ENCODE results near the gene MRAS. TPM values are rescaled to one million over a fixed set of nuclear protein-coding genes. Genes with fewer than 3 reads are reported as not detected.

Gene MRAS
- total RNA-seq, 1 donor from 2014 or later: 5.9 TPM

DNA sequence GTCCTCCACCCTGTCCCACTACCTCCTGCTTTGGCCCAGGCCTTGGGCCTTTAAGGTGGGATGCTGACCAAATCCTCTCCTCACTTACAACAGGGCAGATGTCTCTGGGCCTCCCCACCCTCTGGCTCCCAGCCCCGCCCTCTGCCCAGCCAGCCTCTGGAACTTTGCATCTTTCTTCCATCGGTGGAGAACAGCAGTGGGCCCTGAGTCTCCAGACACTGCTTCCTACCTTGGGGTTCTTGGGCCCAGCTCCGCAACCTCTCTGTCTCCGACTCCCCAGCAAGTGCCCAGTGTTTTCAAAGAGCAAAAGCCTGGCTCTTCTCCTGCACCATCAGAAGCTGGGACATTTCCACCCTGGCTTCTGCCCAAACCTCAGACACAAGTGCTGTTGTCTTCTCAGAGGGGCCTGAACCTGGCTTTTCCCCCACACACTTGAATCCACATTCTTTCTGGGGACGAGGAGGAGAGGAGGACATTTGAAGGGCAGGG is 33.1 kb downstream of the MRAS start:
- Mint-ChIP-seq H3K4me1 (ENCODE audit: unreplicated experiment) (peaks cover 2% of the 10 kb centered on the region), H3K9me3 (ENCODE audit: unreplicated experiment) (no peaks in the 10 kb centered on the region), H3K27ac (ENCODE audit: unreplicated experiment) (no peak overlapping the region), H3K36me3 (ENCODE audit: low read depth, unreplicated experiment) (peaks cover 5% of the 10 kb centered on the region), H3K27me3 (ENCODE audit: unreplicated experiment) (peaks cover 5% of the 10 kb centered on the region), H3K4me3 (ENCODE audit: unreplicated experiment) (no peak overlapping the region)
- DNase-seq (ENCODE audit: low spot score): no peak
- TF ChIP-seq, protein P1, sequence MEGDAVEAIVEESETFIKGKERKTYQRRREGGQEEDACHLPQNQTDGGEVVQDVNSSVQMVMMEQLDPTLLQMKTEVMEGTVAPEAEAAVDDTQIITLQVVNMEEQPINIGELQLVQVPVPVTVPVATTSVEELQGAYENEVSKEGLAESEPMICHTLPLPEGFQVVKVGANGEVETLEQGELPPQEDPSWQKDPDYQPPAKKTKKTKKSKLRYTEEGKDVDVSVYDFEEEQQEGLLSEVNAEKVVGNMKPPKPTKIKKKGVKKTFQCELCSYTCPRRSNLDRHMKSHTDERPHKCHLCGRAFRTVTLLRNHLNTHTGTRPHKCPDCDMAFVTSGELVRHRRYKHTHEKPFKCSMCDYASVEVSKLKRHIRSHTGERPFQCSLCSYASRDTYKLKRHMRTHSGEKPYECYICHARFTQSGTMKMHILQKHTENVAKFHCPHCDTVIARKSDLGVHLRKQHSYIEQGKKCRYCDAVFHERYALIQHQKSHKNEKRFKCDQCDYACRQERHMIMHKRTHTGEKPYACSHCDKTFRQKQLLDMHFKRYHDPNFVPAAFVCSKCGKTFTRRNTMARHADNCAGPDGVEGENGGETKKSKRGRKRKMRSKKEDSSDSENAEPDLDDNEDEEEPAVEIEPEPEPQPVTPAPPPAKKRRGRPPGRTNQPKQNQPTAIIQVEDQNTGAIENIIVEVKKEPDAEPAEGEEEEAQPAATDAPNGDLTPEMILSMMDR (IDR thresholded peaks at IDR 0.05; ENCODE audit: unreplicated experiment): no peak

DNA sequence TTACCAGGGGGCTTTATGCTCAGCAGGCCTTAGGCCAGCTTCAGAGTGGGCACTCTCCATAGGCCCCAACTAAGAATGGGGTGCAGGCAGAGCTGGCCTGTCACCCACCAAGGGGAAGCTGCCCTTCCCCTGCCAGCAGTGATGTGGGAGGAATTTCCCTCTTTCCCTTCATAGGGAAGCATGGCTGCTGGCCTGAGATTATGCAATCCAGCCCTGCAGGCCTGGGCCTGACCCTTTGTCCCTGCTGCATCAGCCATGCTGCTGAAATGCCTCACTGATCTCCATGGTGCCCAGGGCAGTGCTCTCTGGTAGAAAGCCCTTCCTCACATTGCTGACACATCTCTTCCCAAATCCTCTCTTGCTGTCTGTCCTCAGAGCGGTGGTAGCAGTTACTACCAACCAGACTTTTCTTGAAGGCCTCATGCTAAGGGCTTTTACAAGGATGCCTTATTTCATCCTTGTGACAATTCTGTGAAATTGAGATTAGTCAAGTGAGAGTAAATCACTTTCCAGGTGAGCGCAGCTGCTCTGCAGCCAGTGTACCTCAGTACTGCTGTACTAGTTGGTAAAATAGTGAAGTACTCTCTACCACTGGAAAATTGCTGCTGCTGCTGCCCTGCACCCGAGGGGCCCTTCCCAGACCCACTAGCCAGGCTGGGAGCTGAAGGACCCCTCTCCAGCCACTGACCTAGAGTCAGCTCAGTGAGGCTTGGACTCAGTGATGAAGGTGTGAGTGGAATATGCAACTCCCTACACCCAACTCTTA is 33.8 kb downstream of the MRAS start:
- peaks cover 2% of the 10 kb centered on the region for H3K4me1 Mint-ChIP-seq (ENCODE audit: unreplicated experiment)
- peaks cover 8% of the 10 kb centered on the region for H3K27me3 Mint-ChIP-seq (ENCODE audit: unreplicated experiment)
- DNase-seq (ENCODE audit: low spot score): no peak
- no peak overlapping the region for H3K27ac Mint-ChIP-seq (ENCODE audit: unreplicated experiment)
- TF ChIP-seq, protein P1 (IDR thresholded peaks at IDR 0.05; ENCODE audit: unreplicated experiment): no peak
- no peaks in the 10 kb centered on the region for H3K9me3 Mint-ChIP-seq (ENCODE audit: unreplicated experiment)
- H3K4me3 Mint-ChIP-seq (ENCODE audit: unreplicated experiment): no peak overlapping the region
- H3K36me3 Mint-ChIP-seq (ENCODE audit: low read depth, unreplicated experiment): peaks cover 5% of the 10 kb centered on the region

DNA sequence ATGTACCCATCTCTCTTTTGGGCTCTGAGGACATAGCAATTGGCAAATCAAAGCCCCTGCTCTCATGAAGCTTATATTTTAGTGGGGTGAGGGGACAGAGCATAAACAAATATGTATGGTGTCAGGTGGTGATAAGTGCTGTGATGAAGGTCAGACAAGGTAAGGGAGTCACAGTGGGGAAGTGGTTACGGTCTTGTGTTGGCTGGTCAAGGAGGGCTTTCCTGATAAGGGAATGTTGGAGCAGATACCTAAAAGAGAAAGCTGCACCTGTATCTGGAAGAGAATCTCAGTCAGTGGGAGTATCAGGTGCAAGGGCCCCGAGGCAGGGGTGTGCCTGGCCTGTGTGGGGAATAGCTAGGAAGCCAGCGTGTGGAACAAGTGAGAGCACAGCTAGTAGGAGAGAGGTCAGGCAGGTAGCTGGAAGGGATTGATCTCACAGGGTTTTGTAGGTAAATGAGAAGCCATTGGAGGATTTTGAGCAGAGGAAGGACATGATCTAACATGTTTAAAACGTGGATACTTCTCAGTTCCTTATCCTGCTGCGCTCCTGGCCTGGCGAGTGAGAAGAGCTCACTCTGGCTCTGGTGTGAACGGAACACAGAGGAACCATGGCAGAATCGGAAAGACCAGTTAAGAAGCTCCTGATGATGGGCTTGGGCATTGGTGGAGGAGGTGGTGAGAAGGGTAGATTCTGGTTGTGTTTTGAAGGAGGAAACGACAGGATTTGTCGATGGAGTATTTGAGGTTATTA is 35.5 kb downstream of the MRAS start:
- peaks cover 5% of the 10 kb centered on the region for H3K36me3 Mint-ChIP-seq (ENCODE audit: low read depth, unreplicated experiment)
- H3K4me3 Mint-ChIP-seq (ENCODE audit: unreplicated experiment): peak overlapping the region; percentile 26
- TF ChIP-seq, protein P1 (IDR thresholded peaks at IDR 0.05; ENCODE audit: unreplicated experiment): no peak
- no peaks in the 10 kb centered on the region for H3K9me3 Mint-ChIP-seq (ENCODE audit: unreplicated experiment)
- H3K27ac Mint-ChIP-seq (ENCODE audit: unreplicated experiment): no peak overlapping the region
- H3K27me3 Mint-ChIP-seq (ENCODE audit: unreplicated experiment): peaks cover 6% of the 10 kb centered on the region
- H3K4me1 Mint-ChIP-seq (ENCODE audit: unreplicated experiment): no peaks in the 10 kb centered on the region
- no peak for DNase-seq (ENCODE audit: low spot score)

DNA sequence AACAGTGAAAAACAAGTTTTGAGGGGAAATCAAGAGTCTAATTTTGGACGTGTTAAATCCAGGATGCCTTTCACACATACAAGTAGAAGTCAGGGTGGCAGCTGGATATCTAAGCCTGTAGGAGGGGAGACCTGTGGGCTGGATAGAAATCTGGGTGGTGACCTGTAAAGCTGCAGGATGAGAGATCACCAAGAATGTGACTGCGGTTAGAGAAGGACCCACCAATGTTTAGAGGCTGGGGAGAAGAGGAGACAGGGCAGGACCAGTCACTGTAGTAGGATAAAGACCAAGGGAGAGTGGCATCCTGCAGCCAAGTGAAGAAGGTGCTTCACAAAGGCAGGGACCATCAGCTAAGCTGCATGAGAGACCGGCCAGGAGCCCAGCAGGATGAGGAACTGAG is 36.2 kb downstream of the MRAS start:
- TF ChIP-seq, protein P1 (IDR thresholded peaks at IDR 0.05; ENCODE audit: unreplicated experiment): no peak
- Mint-ChIP-seq H3K27me3 (ENCODE audit: unreplicated experiment) (peaks cover 6% of the 10 kb centered on the region), H3K4me1 (ENCODE audit: unreplicated experiment) (no peaks in the 10 kb centered on the region), H3K27ac (ENCODE audit: unreplicated experiment) (no peak overlapping the region), H3K9me3 (ENCODE audit: unreplicated experiment) (no peaks in the 10 kb centered on the region), H3K36me3 (ENCODE audit: low read depth, unreplicated experiment) (peaks cover 5% of the 10 kb centered on the region), H3K4me3 (ENCODE audit: unreplicated experiment) (no peak overlapping the region)
- DNase-seq (ENCODE audit: low spot score): no peak

DNA sequence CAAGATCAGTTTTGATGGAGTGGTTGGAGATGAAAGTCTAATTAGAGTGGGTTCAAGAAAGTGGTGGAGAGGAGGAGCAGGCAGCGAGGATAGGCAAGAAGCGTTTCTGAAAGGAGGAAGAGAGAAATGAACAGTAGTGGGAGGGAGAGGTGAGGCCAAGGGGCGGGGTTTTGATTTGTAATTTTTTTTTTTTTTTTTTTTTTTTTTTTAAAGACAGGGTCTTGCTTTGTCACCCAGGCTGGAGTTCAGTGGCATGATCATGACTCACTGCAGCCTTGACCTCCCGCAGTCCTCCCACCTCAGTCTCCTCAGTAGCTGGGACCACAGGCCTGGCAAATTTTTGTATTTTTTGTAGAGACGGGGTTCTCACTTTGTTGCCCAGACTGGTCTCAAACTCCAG is 36.6 kb downstream of the MRAS start:
- TF ChIP-seq, protein P1 (IDR thresholded peaks at IDR 0.05; ENCODE audit: unreplicated experiment): no peak
- H3K36me3 Mint-ChIP-seq (ENCODE audit: low read depth, unreplicated experiment): peaks cover 5% of the 10 kb centered on the region
- no peak overlapping the region for H3K27ac Mint-ChIP-seq (ENCODE audit: unreplicated experiment)
- H3K4me1 Mint-ChIP-seq (ENCODE audit: unreplicated experiment): no peaks in the 10 kb centered on the region
- peaks cover 6% of the 10 kb centered on the region for H3K27me3 Mint-ChIP-seq (ENCODE audit: unreplicated experiment)
- DNase-seq (ENCODE audit: low spot score): no peak
- no peak overlapping the region for H3K4me3 Mint-ChIP-seq (ENCODE audit: unreplicated experiment)
- H3K9me3 Mint-ChIP-seq (ENCODE audit: unreplicated experiment): no peaks in the 10 kb centered on the region

Data from endothelial cell (in vitro differentiated cells).